Stomach (tissue), 9 donors: ENCODE measurements around the gene MICAL3. TPM values are rescaled to one million over a fixed set of nuclear protein-coding genes. Genes with fewer than 3 reads are reported as not detected.
A peak's percentile ranks its signal among the peaks of the same experiment; 100 is the strongest.
"Not testable (repeated sequence)": the region's sequence is repeated elsewhere in the genome, so short reads cannot be mapped to it uniquely, and the experiment has no call there.

Experiments
- DNase-seq, 2 donors: peaks; one replicate each; pipeline versions ENCODE4 v3.0.0 to v3.0.0-alpha.2; 2013 to 2019
- H3K27ac ChIP-seq, 5 donors: fragments of 200-600 bp in 4 of 5; sonication (generic) in 4 of 5; one replicate each; pipeline ENCODE4 v1.5.1; 2013 to 2019; ENCODE audit warnings: mild to moderate bottlenecking in 1 of 5, moderate library complexity in 1 of 5
- H3K27me3 ChIP-seq, 3 donors: fragments of 200-600 bp; sonication (generic); one replicate each; pipeline ENCODE4 v1.5.1; 2017 to 2019; ENCODE audit warnings: mixed run types in 1 of 3
- H3K36me3 ChIP-seq, 4 donors: fragments of 200-600 bp; sonication (generic); 1 replicate in 3 of 4; 2 replicates in 1 of 4; pipeline ENCODE4 v1.5.1; 2016 to 2019
- H3K4me1 ChIP-seq, 4 donors: fragments of 200-600 bp; sonication (generic); one replicate each; pipeline ENCODE4 v1.5.1; 2016 to 2019
- H3K4me3 ChIP-seq, 4 donors: fragments of 200-600 bp; sonication (generic) in 3 of 4; one replicate each; pipeline ENCODE4 v1.5.1; 2016 to 2019; ENCODE audit warnings: mild to moderate bottlenecking in 1 of 4
- H3K9me3 ChIP-seq, 4 donors: fragments of 200-600 bp; sonication (generic); one replicate each; pipeline ENCODE4 v1.5.1; 2016 to 2019
- CTCF ChIP-seq, 7 experiments: fragments of 450-650 bp in 4 of 7; fragments of 200-600 bp in 3 of 7; sonication (generic) in 3 of 7; IDR thresholded peaks; one replicate each; pipeline ENCODE4 v1.5.1; 2016 to 2019; ENCODE audit warnings: antibody characterized with exemption in 7 of 7, control low read depth in 2 of 7, mild to moderate bottlenecking in 1 of 7
- EP300 ChIP-seq: sonication (generic); formaldehyde crosslinking; IDR thresholded peaks from one replicate; pipeline ENCODE4 v1.6.1; 2017; ENCODE audit warnings: antibody characterized with exemption
- POLR2A ChIP-seq, 4 donors: fragments of 450-650 bp; IDR thresholded peaks; one replicate each; pipeline ENCODE4 v1.6.1; 2016; ENCODE audit warnings: antibody characterized with exemption in 4 of 4, control low read depth in 2 of 4, mild to moderate bottlenecking in 1 of 4, moderate library complexity in 1 of 4
- POLR2AphosphoS5 ChIP-seq, 3 donors: sonication (generic); formaldehyde crosslinking; IDR thresholded peaks; one replicate each; pipeline ENCODE4 v1.6.1; 2016; ENCODE audit warnings: antibody characterized with exemption in 3 of 3
- WGBS, 5 donors: extraction: QIAGEN DNeasy Blood & Tissue Kit in 3 of 5; methylation state at CpG; one replicate each; pipeline versions ENCODE4 v1.1.5 to v1.1.7; 2013 to 2018; 5-methylcytosine and 5-hydroxymethylcytosine counted together
- intact Hi-C: fragments of 100-400 bp; cut with DNase I; formaldehyde crosslinking; loops from one replicate; pipeline ENCODE4 v1.15.1; 2023; ENCODE audit warnings: low total_unique reads
- polyA plus RNA-seq, 3 donors: library from polyadenylated mRNA; stranded (reverse); fragments of 200-250 nt; gene quantifications; one replicate each; pipeline ENCODE4 v1.2.3, GENCODE V29; 2013
- total RNA-seq, 5 donors: library from RNA; depleted of rRNA; stranded (reverse); fragments of >200 nt; gene quantifications; one replicate each; pipeline versions ENCODE4 v1.1.0 to v1.2.3, GENCODE V29; 2014 to 2016
- donor health status: healthy with polysubstance abuse.
- donor health status: Bipolar disorder and iron deficiency.
- donor health status: healthy.

MICAL3 gene
- total and polyA plus RNA-seq, 8 donors: 3.5 to 130 (median 24.0) TPM

DNA sequence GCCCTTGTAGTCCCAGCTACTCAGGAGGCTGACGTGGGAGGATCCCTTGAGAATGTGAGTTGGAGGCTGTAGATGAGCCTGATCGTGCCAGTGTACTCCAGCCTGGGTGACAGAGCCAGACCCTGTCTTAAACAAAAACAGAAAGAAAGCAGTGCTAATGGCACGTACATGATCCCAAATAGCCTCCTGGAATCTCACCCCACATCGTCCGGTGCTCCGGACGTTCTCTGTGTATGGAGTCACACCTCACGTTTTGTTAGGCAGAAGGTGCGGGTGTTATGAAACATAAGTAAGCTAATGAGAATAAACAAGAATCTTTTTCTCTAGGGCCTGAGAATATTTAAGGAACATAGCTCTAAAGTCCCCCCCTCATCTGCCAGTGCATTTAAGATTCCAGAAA, 23.7 kb upstream of the MICAL3 start:
- H3K9me3 ChIP-seq: no peaks in the 10 kb centered on the region
- intact Hi-C loops: no loop called here
- H3K27me3 ChIP-seq: no peaks in the 10 kb centered on the region
- H3K4me1 ChIP-seq: peaks cover 9 to 26% (median 9%) of the 10 kb centered on the region in 4 donors
- H3K27ac ChIP-seq: peak overlapping the region; percentile 25 to 80 (median 71)
- no peak for TF ChIP-seq POLR2A (IDR thresholded peaks at IDR 0.05)
- no peak for TF ChIP-seq CTCF (IDR thresholded peaks at IDR 0.05)
- TF ChIP-seq EP300: no peak
- no peak for TF ChIP-seq POLR2AphosphoS5 (IDR thresholded peaks at IDR 0.05)
- H3K36me3 ChIP-seq: no peaks in the 10 kb centered on the region
- 70 to 85% (median 79%) methylated on average over 9 of the region's 9 CpGs for WGBS, 5 donors
- H3K4me3 ChIP-seq: peak overlapping the region in 1 of 4 donors; percentile 5
- DNase-seq: no peak

DNA sequence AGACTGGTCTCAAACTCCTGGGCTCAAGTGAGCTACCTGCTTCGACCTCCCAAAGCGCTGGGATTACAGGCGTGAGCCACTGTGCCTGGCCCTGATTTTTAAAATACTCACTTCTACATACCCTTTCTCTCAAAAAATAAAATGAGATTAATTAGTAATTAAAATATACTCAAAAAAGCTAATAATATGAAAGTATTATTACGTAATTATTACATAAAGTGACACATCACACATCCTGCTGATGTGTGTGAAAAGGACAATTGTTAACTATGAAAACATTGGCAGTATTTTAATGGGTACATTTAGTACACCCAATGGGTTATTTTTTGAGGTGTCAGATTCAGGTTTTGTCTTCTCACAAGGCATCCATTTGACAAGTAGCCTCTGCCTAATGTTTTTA, 21.4 kb upstream of the MICAL3 start:
- 94 to 100% (median 96%) methylated on average over 4 of the region's 4 CpGs for WGBS, 5 donors
- no peak overlapping the region for H3K4me3 ChIP-seq
- peaks cover 9 to 26% (median 9%) of the 10 kb centered on the region in 4 donors for H3K4me1 ChIP-seq
- no peaks in the 10 kb centered on the region for H3K9me3 ChIP-seq
- intact Hi-C loops: no loop called here
- H3K36me3 ChIP-seq: no peaks in the 10 kb centered on the region
- H3K27ac ChIP-seq: peak overlapping the region in 3 of 5 donors; percentile 73 to 77 (median 74)
- no peaks in the 10 kb centered on the region for H3K27me3 ChIP-seq
- TF ChIP-seq POLR2AphosphoS5 (IDR thresholded peaks at IDR 0.05) (no peak), EP300 (no peak), CTCF (IDR thresholded peaks at IDR 0.05) (no peak), POLR2A (IDR thresholded peaks at IDR 0.05) (no peak)
- no peak for DNase-seq

- H3K27ac ChIP-seq: peak overlapping the region; percentile 59 to 77 (median 73)
- no peaks in the 10 kb centered on the region for H3K9me3 ChIP-seq
- TF ChIP-seq POLR2AphosphoS5 (IDR thresholded peaks at IDR 0.05) (peak; percentile 7 to 32 (median 18)), EP300 (no peak)
- no peak overlapping the region for H3K4me3 ChIP-seq
- DNase-seq: peak; percentile 62 to 66
- no peaks in the 10 kb centered on the region for H3K27me3 ChIP-seq
- intact Hi-C loops: no loop called here
- 48 to 60% (median 53%) methylated on average over 9 to 11 of the region's 11 CpGs for WGBS, 5 donors
- peaks cover 9 to 17% (median 9%) of the 10 kb centered on the region in 4 donors for H3K4me1 ChIP-seq
- H3K36me3 ChIP-seq: no peaks in the 10 kb centered on the region
Observed at GRCh38 chr22:18044548-18045271, 20.3 kb upstream of the MICAL3 start.

DNA sequence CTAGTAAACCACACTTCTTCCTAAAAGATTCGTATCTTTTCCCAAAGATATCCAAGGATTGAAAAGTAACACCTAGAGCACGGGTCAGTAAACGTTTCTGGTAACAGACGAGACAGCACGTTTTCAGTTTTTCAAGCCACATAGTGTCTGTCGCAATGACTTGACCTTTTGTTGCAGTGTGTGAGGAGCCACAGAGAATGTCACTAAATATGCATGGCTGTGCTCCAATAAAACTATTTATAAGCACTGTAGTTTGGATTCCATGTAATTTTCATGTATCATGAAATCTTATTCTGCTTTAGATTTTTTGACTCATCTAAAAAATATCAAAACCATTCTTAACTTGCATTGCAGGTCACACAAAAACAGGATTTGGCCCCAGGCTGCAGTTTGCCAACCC, 18.3 kb upstream of the MICAL3 start:
- no peaks in the 10 kb centered on the region for H3K9me3 ChIP-seq
- WGBS, 5 donors: 73 to 82% (median 76%) methylated on average over 6 of the region's 6 CpGs
- no peaks in the 10 kb centered on the region for H3K36me3 ChIP-seq
- no peak for DNase-seq
- TF ChIP-seq POLR2A (IDR thresholded peaks at IDR 0.05) (no peak), POLR2AphosphoS5 (IDR thresholded peaks at IDR 0.05) (peak in 2 of 3 donors; percentile 17 to 27)
- H3K4me3 ChIP-seq: no peak overlapping the region
- H3K27ac ChIP-seq: peak overlapping the region in 1 of 5 donors; percentile 74
- intact Hi-C loops: no loop called here
- peaks cover 9 to 17% (median 9%) of the 10 kb centered on the region in 4 donors for H3K4me1 ChIP-seq
- H3K27me3 ChIP-seq: no peaks in the 10 kb centered on the region

GRCh38 chr22:18040898-18041297, 16.5 kb upstream of the MICAL3 start:
- peaks cover 9 to 17% (median 9%) of the 10 kb centered on the region in 4 donors for H3K4me1 ChIP-seq
- H3K36me3 ChIP-seq, H3K27me3 ChIP-seq, H3K4me3 ChIP-seq, H3K27ac ChIP-seq, intact Hi-C loops, DNase-seq, H3K9me3 ChIP-seq: not testable (repeated sequence)
- 62 to 69% (median 65%) methylated on average over 5 to 6 of the region's 6 CpGs for WGBS, 5 donors

DNA sequence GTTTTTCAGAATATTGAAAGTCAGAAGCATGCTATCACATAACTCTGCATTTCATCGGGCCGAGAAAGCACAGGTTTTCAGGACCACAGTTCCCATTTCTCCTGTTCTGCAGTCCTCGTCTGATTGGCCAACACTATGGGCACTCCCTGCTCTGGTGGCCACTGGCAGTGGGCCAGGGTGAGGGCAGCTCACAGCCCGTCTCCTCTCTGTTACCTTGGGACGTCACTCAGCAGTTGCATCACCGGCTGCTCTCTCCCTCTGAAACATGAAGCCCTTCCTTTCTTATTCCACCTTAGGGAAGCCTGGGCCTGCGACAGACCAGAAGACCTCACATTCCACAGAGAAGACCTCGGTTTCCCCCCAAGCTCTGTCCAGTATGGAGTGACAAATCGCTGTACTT, 11.4 kb upstream of the MICAL3 start:
- Histone ChIP-seq H3K27me3 (no peaks in the 10 kb centered on the region), H3K4me3 (no peak overlapping the region), H3K4me1 (peaks cover 0 to 28% (median 0%) of the 10 kb centered on the region in 4 donors), H3K27ac (peak overlapping the region in 2 of 5 donors; percentile 43 to 47), H3K9me3 (no peaks in the 10 kb centered on the region), H3K36me3 (no peaks in the 10 kb centered on the region)
- no peak for TF ChIP-seq POLR2AphosphoS5 (IDR thresholded peaks at IDR 0.05)
- no peak for TF ChIP-seq POLR2A (IDR thresholded peaks at IDR 0.05)
- no peak for TF ChIP-seq CTCF (IDR thresholded peaks at IDR 0.05)
- no peak for TF ChIP-seq EP300
- DNase-seq: peak; percentile 36 to 60
- intact Hi-C loops: no loop called here
- WGBS, 5 donors: 39 to 59% (median 45%) methylated on average over 9 of the region's 9 CpGs
